ENCODE data around the gene SUDS3.

Gene SUDS3

GRCh38 chr12:118375348-118375747 is 1.0 kb upstream of the SUDS3 start:
- H3K36me3 Mint-ChIP-seq (ENCODE audit: low read depth): peaks cover 6% of the 10 kb centered on the region
- no peak for TF ChIP-seq CTCF (IDR thresholded peaks at IDR 0.05; ENCODE audit: unreplicated experiment in 3 of 3)
- H3K9me3 Mint-ChIP-seq: no peaks in the 10 kb centered on the region
- H3K27me3 Mint-ChIP-seq (ENCODE audit: low read depth): peaks cover 23% of the 10 kb centered on the region
- H3K4me1 Mint-ChIP-seq: peaks cover 50% of the 10 kb centered on the region
- peak overlapping the region; percentile 98 to 100 (median 99) for H3K27ac Mint-ChIP-seq
- H3K4me3 Mint-ChIP-seq: peak overlapping the region; percentile 88 to 98 (median 98)

GRCh38 chr12:118377021-118377883 is 897 bp downstream of the SUDS3 start:
- H3K27me3 Mint-ChIP-seq (ENCODE audit: low read depth): peaks cover 5% of the 10 kb centered on the region
- H3K27ac Mint-ChIP-seq: peak overlapping the region; percentile 83 to 96 (median 93)
- peaks cover 17% of the 10 kb centered on the region for H3K36me3 Mint-ChIP-seq (ENCODE audit: low read depth)
- no peaks in the 10 kb centered on the region for H3K9me3 Mint-ChIP-seq
- H3K4me1 Mint-ChIP-seq: peaks cover 43% of the 10 kb centered on the region
- TF ChIP-seq CTCF (IDR thresholded peaks at IDR 0.05; ENCODE audit: unreplicated experiment in 3 of 3): no peak
- peak overlapping the region; percentile 88 to 98 (median 97) for H3K4me3 Mint-ChIP-seq

GRCh38 chr12:118377884-118378470 is 1.6 kb downstream of the SUDS3 start:
- H3K9me3 Mint-ChIP-seq: no peaks in the 10 kb centered on the region
- peak overlapping the region; percentile 88 to 98 (median 97) for H3K4me3 Mint-ChIP-seq

GRCh38 chr12:118391424-118391823 is 15.1 kb downstream of the SUDS3 start:
- no peak overlapping the region for H3K4me3 Mint-ChIP-seq
- no peaks in the 10 kb centered on the region for H3K4me1 Mint-ChIP-seq
- no peaks in the 10 kb centered on the region for H3K27me3 Mint-ChIP-seq (ENCODE audit: low read depth)
- peaks cover 83% of the 10 kb centered on the region for H3K36me3 Mint-ChIP-seq (ENCODE audit: low read depth)
- H3K27ac Mint-ChIP-seq: no peak overlapping the region
- H3K9me3 Mint-ChIP-seq: no peaks in the 10 kb centered on the region
- no peak for TF ChIP-seq CTCF (IDR thresholded peaks at IDR 0.05; ENCODE audit: unreplicated experiment in 3 of 3)

More at GRCh38 chr12:118377884-118378470, 1.6 kb downstream of the SUDS3 start:
- TF ChIP-seq CTCF (IDR thresholded peaks at IDR 0.05; ENCODE audit: unreplicated experiment in 3 of 3): peak; percentile 97 to 99 (median 97)
- Mint-ChIP-seq H3K27me3 (ENCODE audit: low read depth) (no peaks in the 10 kb centered on the region), H3K36me3 (ENCODE audit: low read depth) (peaks cover 17% of the 10 kb centered on the region), H3K27ac (peak overlapping the region; percentile 83 to 96 (median 93)), H3K4me1 (peaks cover 40% of the 10 kb centered on the region)

- Mint-ChIP-seq H3K9me3 (no peaks in the 10 kb centered on the region), H3K4me1 (no peaks in the 10 kb centered on the region), H3K27me3 (ENCODE audit: low read depth) (no peaks in the 10 kb centered on the region), H3K36me3 (ENCODE audit: low read depth) (peaks cover 83% of the 10 kb centered on the region), H3K27ac (no peak overlapping the region), H3K4me3 (no peak overlapping the region)
- TF ChIP-seq CTCF (IDR thresholded peaks at IDR 0.05; ENCODE audit: unreplicated experiment in 3 of 3): no peak
Observed at GRCh38 chr12:118391836-118392235, 15.5 kb downstream of the SUDS3 start.

Measured in nephron (organoid).